K562 (cell line): ENCODE data around the gene ERAL1. TPM values are rescaled to one million over a fixed set of nuclear protein-coding genes. Genes with fewer than 3 reads are reported as not detected.

ENCODE experiments used
- CEBPB ChIP-seq: fragments of 450-650 bp; IDR thresholded peaks from 2 replicates; pipeline ENCODE4 v1.6.1; 2016; ENCODE audit warnings: missing genetic modification characterization, missing compliant biosample characterization
- DACH1 ChIP-seq: fragments of 450-650 bp; IDR thresholded peaks from 2 replicates; pipeline ENCODE4 v1.6.1; 2018; ENCODE audit not compliant: partially characterized antibody
- E2F3 ChIP-seq: fragments of 250-450 bp; sonication (Bioruptor Pico); IDR thresholded peaks from 2 replicates; pipeline ENCODE4 v1.4.0; 2020; ENCODE audit warnings: mild to moderate bottlenecking
- ESRRA ChIP-seq: fragments of 450-650 bp; IDR thresholded peaks from 2 replicates; pipeline ENCODE4 v1.6.1; 2014; ENCODE audit warnings: low read depth, mild to moderate bottlenecking, moderate library complexity, borderline replicate concordance
- ETV6 ChIP-seq, 3 experiments: fragments of 150-350 bp in 1 of 3; sonication (generic) in 1 of 3; formaldehyde crosslinking in 1 of 3; IDR thresholded peaks; 2 replicates each; pipeline versions ENCODE4 v1.6.1 to v1.8.0; 2014 to 2022; ENCODE audit warnings: borderline replicate concordance in 2 of 3, low read depth in 2 of 3, antibody characterized with exemption in 1 of 3, low read length in 1 of 3, mild to moderate bottlenecking in 1 of 3, missing genetic modification reagents in 1 of 3
- MAFF ChIP-seq: IDR thresholded peaks from 2 replicates; pipeline ENCODE4 v1.6.1; 2012; ENCODE audit warnings: low read length, improper control_type of control experiment
- MEIS2 ChIP-seq: fragments of 450-650 bp; IDR thresholded peaks from 2 replicates; pipeline ENCODE4 v1.6.1; 2014; ENCODE audit warnings: mild to moderate bottlenecking; ENCODE audit not compliant: partially characterized antibody
- NFRKB ChIP-seq: fragments of 450-650 bp; IDR thresholded peaks from 2 replicates; pipeline ENCODE4 v1.6.1; 2016; ENCODE audit warnings: low read depth
- SFPQ ChIP-seq: fragments of 200-400 bp; formaldehyde crosslinking; IDR thresholded peaks from 2 replicates; pipeline ENCODE4 v1.6.1; 2017; ENCODE audit warnings: mild to moderate bottlenecking, low read depth, low read length, moderate library complexity
- SMAD2 ChIP-seq: fragments of 150-350 bp; IDR thresholded peaks from 2 replicates; pipeline ENCODE4 v1.6.1; 2014; ENCODE audit warnings: low read depth, mild to moderate bottlenecking, low read length
- SRF ChIP-seq, 2 experiments: fragments of 250-450, 450-650 bp in 1 of 2; sonication (Bioruptor Pico) in 1 of 2; sonication (generic) in 1 of 2; formaldehyde crosslinking; IDR thresholded peaks; 2 replicates each; pipeline versions ENCODE4 v1.5.0 to v1.5.1; 2020 to 2022; ENCODE audit warnings: mild to moderate bottlenecking in 1 of 2, missing genetic modification reagents in 1 of 2
- TAF1 ChIP-seq: IDR thresholded peaks from 2 replicates; pipeline ENCODE4 v1.6.1; 2011; ENCODE audit warnings: mild to moderate bottlenecking, low read length, moderate library complexity; ENCODE audit not compliant: insufficient read depth, control insufficient read depth, severe bottlenecking; ENCODE audit errors: extremely low read depth
- TEAD4 ChIP-seq, 2 experiments: sonication (generic) in 1 of 2; formaldehyde crosslinking in 1 of 2; IDR thresholded peaks; 2 replicates each; pipeline versions ENCODE4 v1.6.1 to v1.8.0; 2012 to 2022; ENCODE audit warnings: borderline replicate concordance in 1 of 2, inconsistent platforms in 1 of 2, low read length in 1 of 2, mild to moderate bottlenecking in 1 of 2, missing genetic modification reagents in 1 of 2
- YY1 ChIP-seq, 3 experiments: IDR thresholded peaks; 2 replicates each; pipeline ENCODE4 v1.6.1; 2011; ENCODE audit warnings: low read length in 2 of 3, mild to moderate bottlenecking in 2 of 3, moderate library complexity in 2 of 3, borderline replicate concordance in 1 of 3, control low read depth in 1 of 3, low read depth in 1 of 3; ENCODE audit not compliant: insufficient read depth in 3 of 3, insufficient replicate concordance in 2 of 3, control insufficient read depth in 1 of 3, insufficient read length in 1 of 3; ENCODE audit errors: extremely low read depth in 1 of 3
- ZBTB11 ChIP-seq, 3 experiments: fragments of 200-800 bp in 1 of 3; fragments of 250-450 bp in 1 of 3; fragments of 450-650 bp in 1 of 3; sonication (Bioruptor Pico) in 1 of 3; sonication (Bioruptor generic) in 1 of 3; formaldehyde crosslinking in 1 of 3; IDR thresholded peaks; 2 replicates each; pipeline versions ENCODE4 v1.6.1 to v1.8.0; 2016 to 2022; ENCODE audit warnings: mild to moderate bottlenecking in 2 of 3, missing genetic modification characterization in 2 of 3, missing compliant biosample characterization in 1 of 3, moderate library complexity in 1 of 3
- ZBTB17 ChIP-seq: fragments of 450-650 bp; formaldehyde crosslinking; IDR thresholded peaks from 2 replicates; pipeline ENCODE4 v1.4.0; 2020; ENCODE audit warnings: mild to moderate bottlenecking
- ZNF511 ChIP-seq: sonication (generic); formaldehyde crosslinking; IDR thresholded peaks from 2 replicates; pipeline ENCODE4 v1.8.0; 2022; ENCODE audit warnings: mild to moderate bottlenecking, missing genetic modification reagents
- polyA plus RNA-seq, 8 experiments: library from polyadenylated mRNA; depleted of rRNA in 4 of 8; stranded (reverse) in 5 of 8; unstranded in 3 of 8; fragments of >200 nt; fragmentation: Nextera tagmentation in 2 of 8; fragmentation: Illumina TruSeq in 1 of 8; extraction: Ambion mirVana in 2 of 8; extraction: Trizol in 1 of 8; gene quantifications; 2 replicates each; pipeline versions ENCODE4 v1.2.1 to v1.2.3, GENCODE V29; 2011 to 2014; ENCODE audit warnings: inconsistent platforms in 1 of 8, missing spikeins in 1 of 8
- total RNA-seq, 7 experiments: library from RNA; depleted of rRNA in 6 of 7; stranded (reverse); fragments of >200 nt in 6 of 7; fragmentation: Illumina TruSeq in 2 of 7; extraction: Trizol in 2 of 7; gene quantifications; 2 replicates each; pipeline versions ENCODE4 v1.2.1 to v1.2.3, GENCODE V29; 2011 to 2021; ENCODE audit warnings: low replicate concordance in 1 of 7

ERAL1 gene
- total and polyA plus RNA-seq, 9 of the 15 experiments (the other 6 are each of a cell fraction or from before 2014, with no cell fraction given), result 37.5 to 351 (median 106) TPM

- no peak for TF ChIP-seq MAFF
- TF ChIP-seq SMAD2, result no peak
- TF ChIP-seq ZBTB11 (CRISPR knock-in tag; IDR thresholded peaks at IDR 0.05), result no peak
- TF ChIP-seq ZNF511 (CRISPR knock-in tag), result no peak
- peak; percentile 14 for TF ChIP-seq TAF1
- TF ChIP-seq NFRKB, result 0 out of 2 replicates have a peak, but pooled peaks have one; percentile 20
- peak; percentile 3 for TF ChIP-seq MEIS2
- peak; percentile 9; the same call in 1 of the 2 replicates for TF ChIP-seq CEBPB (tag)
- peak; percentile 9 for TF ChIP-seq DACH1
- no peak for TF ChIP-seq E2F3 (CRISPR knock-in tag)
- no peak for TF ChIP-seq SFPQ
- TF ChIP-seq ETV6 (IDR thresholded peaks at IDR 0.05; ENCODE audit: borderline replicate concordance in 1 of 2, low read depth in 2 of 2, low read length in 1 of 2), result no peak
- TF ChIP-seq ETV6 (CRISPR knock-in tag; IDR thresholded peaks at IDR 0.05; ENCODE audit: borderline replicate concordance), result no peak
- TF ChIP-seq SRF (CRISPR knock-in tag; IDR thresholded peaks at IDR 0.05), result no peak
- TF ChIP-seq TEAD4 (IDR thresholded peaks at IDR 0.05; ENCODE audit: low read length), result 0 out of 2 replicates have a peak, but pooled peaks have one; percentile 13
- no peak for TF ChIP-seq TEAD4 (CRISPR knock-in tag; IDR thresholded peaks at IDR 0.05; ENCODE audit: borderline replicate concordance)
- peak in 1 of 3 experiments; percentile 38 for TF ChIP-seq YY1 (IDR thresholded peaks at IDR 0.05; ENCODE audit: borderline replicate concordance in 1 of 3, control insufficient read depth in 1 of 3, extremely low read depth in 1 of 3, insufficient read depth in 3 of 3, insufficient read length in 1 of 3, insufficient replicate concordance in 2 of 3, low read depth in 1 of 3, low read length in 2 of 3)
- TF ChIP-seq ZBTB17 (CRISPR knock-in tag), result no peak
- TF ChIP-seq ESRRA, result peak; percentile 34; the same call in 1 of the 2 replicates
These were observed 12.9 kb upstream of the ERAL1 start (continued) for GRCh38 chr17:28841901-28842281.
